ENCODE measurements around the gene GAA. TPM values are rescaled to one million over a fixed set of nuclear protein-coding genes. Genes with fewer than 3 reads are reported as not detected.

GAA gene
- total RNA-seq, 1 donor from 2014 or later: 38.4 TPM

DNA sequence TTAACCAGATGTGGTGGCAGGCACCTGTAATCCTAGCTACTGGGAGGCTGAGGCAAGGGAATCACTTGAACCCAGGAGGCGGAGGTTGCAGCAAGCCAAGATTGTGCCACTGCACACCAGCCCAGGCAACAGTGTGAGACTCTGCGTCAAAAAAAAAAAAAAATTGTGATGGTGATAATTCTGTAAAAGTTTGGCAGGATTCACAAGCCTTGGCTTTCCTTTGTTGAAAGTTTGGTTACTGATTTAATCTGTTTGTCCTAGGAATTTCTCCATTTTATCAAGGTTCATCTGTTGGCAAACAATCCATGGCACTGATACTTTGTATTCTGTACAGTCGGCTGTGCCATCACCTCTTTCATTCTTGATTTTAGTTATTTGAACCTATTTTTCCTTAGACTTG is 29.6 kb downstream of the GAA start:
- Mint-ChIP-seq H3K27me3 (ENCODE audit: low read depth) (peaks cover 10% of the 10 kb centered on the region), H3K9me3 (no peaks in the 10 kb centered on the region), H3K4me1 (no peaks in the 10 kb centered on the region), H3K27ac (ENCODE audit: unreplicated experiment) (no peak overlapping the region), H3K36me3 (ENCODE audit: low read depth) (peaks cover 6% of the 10 kb centered on the region), H3K4me3 (no peak overlapping the region)
- TF ChIP-seq, protein P1, sequence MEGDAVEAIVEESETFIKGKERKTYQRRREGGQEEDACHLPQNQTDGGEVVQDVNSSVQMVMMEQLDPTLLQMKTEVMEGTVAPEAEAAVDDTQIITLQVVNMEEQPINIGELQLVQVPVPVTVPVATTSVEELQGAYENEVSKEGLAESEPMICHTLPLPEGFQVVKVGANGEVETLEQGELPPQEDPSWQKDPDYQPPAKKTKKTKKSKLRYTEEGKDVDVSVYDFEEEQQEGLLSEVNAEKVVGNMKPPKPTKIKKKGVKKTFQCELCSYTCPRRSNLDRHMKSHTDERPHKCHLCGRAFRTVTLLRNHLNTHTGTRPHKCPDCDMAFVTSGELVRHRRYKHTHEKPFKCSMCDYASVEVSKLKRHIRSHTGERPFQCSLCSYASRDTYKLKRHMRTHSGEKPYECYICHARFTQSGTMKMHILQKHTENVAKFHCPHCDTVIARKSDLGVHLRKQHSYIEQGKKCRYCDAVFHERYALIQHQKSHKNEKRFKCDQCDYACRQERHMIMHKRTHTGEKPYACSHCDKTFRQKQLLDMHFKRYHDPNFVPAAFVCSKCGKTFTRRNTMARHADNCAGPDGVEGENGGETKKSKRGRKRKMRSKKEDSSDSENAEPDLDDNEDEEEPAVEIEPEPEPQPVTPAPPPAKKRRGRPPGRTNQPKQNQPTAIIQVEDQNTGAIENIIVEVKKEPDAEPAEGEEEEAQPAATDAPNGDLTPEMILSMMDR (conservative IDR thresholded peaks at IDR 0.05): no peak
- no peak for DNase-seq (ENCODE audit: low read depth, low spot score)

DNA sequence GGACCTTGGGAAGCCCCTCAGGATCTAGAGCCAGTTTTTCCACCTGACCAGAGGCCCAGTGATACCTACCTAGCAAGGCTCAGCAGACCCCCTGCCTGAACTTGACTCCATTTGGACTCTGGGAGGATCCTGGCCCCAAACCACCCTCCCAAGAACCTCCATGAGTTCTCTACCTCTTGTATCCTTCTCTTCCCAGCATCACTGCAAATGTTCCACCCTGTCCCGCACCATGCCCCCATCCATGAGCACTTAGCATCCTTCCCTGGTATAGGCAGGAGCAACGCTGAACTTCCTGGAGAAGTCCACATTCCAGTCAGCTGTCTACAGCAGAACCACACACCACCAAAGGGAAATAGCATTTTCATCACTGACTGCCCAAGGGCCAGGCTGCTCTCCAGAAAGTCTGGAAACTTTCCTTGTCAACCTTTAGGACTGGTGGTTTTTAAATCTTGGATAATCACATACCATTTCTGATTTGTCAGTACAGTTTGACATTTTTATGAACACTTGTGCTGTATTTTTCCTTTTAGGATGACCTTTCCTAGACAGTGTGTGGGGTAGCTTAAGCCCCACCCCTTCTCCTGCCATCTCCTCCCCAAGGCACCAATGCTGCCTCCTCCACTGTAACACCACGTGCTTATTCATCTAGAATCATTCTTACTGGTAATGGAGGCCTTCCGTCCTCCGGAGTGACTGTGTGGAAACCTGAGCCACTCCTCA is 31.7 kb downstream of the GAA start:
- Mint-ChIP-seq H3K27ac (ENCODE audit: unreplicated experiment) (no peak overlapping the region), H3K9me3 (no peaks in the 10 kb centered on the region), H3K36me3 (ENCODE audit: low read depth) (peaks cover 14% of the 10 kb centered on the region), H3K27me3 (ENCODE audit: low read depth) (peaks cover 10% of the 10 kb centered on the region), H3K4me3 (no peak overlapping the region), H3K4me1 (no peaks in the 10 kb centered on the region)
- no peak for DNase-seq (ENCODE audit: low read depth, low spot score)
- TF ChIP-seq, protein P1 (conservative IDR thresholded peaks at IDR 0.05): no peak

DNA sequence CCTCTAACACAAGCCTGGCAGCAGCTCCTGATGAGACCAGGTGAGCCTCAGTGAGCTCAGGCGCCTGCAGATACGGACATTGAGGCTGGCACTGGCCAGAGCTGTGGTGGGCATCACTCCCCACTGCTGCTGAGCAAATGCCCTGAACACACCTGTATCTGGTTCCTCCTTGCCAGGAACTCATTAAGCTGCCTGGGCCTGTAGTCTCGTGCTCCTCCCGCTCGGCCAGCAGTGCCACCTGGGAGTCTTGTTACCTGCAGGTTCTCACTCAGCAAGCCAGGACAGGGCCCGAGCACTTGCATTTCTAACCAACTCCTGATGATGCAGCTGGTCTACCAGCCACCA is 32.2 kb downstream of the GAA start:
- Mint-ChIP-seq H3K27me3 (ENCODE audit: low read depth) (peaks cover 7% of the 10 kb centered on the region), H3K4me3 (no peak overlapping the region), H3K4me1 (no peaks in the 10 kb centered on the region), H3K9me3 (no peaks in the 10 kb centered on the region), H3K27ac (ENCODE audit: unreplicated experiment) (no peak overlapping the region), H3K36me3 (ENCODE audit: low read depth) (peaks cover 16% of the 10 kb centered on the region)
- no peak for DNase-seq (ENCODE audit: low read depth, low spot score)
- TF ChIP-seq, protein P1 (conservative IDR thresholded peaks at IDR 0.05): no peak

DNA sequence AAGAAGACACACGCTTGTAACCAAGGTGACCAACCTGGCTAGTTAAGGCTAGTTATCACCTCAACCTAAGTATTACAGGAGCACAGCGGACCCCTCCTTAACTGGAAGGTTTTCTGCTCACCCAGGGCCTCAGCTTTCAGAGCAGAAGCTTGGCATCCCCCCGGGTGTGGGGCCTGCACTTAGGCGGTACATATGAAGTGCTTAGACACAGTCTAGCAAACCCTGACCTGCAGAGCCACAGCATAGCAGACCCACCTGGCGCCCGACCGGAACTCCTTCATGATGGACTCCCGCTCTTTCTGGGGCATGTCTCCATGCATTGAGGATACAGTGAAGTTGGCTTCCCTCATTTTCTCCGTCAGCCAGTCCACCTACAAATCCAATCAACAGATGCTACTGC is 35.8 kb downstream of the GAA start:
- no peak for DNase-seq (ENCODE audit: low read depth, low spot score)
- Mint-ChIP-seq H3K4me3 (no peak overlapping the region), H3K36me3 (ENCODE audit: low read depth) (peaks cover 35% of the 10 kb centered on the region), H3K27ac (ENCODE audit: unreplicated experiment) (peak overlapping the region; percentile 8), H3K27me3 (ENCODE audit: low read depth) (no peaks in the 10 kb centered on the region), H3K9me3 (no peaks in the 10 kb centered on the region), H3K4me1 (no peaks in the 10 kb centered on the region)
- TF ChIP-seq, protein P1 (conservative IDR thresholded peaks at IDR 0.05): no peak

DNA sequence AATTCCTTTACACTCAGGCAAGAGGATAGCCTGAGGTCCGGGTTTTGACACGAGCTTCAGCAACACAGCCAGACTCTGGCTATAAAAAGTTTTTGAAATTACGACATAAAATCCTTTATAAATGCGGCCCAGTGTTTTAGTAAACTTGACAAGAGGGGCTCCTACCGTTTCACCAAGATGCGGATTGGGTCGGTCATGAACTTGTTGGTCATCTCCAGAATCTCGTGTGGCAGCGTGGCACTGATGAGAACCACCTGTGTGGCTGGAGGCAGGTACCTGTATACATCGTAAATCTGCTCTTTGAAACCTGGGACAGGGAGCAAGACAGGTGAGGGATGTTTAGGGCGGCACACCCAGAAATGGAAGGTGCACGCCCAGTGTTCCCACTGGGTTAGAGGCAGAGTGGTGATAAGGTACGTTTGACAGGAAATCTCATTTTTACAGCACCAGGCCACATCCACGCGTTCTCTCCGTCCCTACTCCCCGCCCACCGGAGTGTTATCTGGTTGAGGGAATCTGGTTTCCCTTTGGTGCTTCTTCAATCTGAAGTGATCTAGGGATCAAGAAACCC is 37.6 kb downstream of the GAA start:
- no peak for DNase-seq (ENCODE audit: low read depth, low spot score)
- TF ChIP-seq, protein P1 (conservative IDR thresholded peaks at IDR 0.05): no peak
- no peaks in the 10 kb centered on the region for H3K27me3 Mint-ChIP-seq (ENCODE audit: low read depth)
- no peaks in the 10 kb centered on the region for H3K9me3 Mint-ChIP-seq
- H3K27ac Mint-ChIP-seq (ENCODE audit: unreplicated experiment): no peak overlapping the region
- H3K4me1 Mint-ChIP-seq: no peaks in the 10 kb centered on the region
- H3K4me3 Mint-ChIP-seq: no peak overlapping the region
- H3K36me3 Mint-ChIP-seq (ENCODE audit: low read depth): peaks cover 31% of the 10 kb centered on the region

Measured in neural crest cell (in vitro differentiated cells).